Measurements from ENCODE around the gene ARL6IP6. TPM values are rescaled to one million over a fixed set of nuclear protein-coding genes. Genes with fewer than 3 reads are reported as not detected.

ARL6IP6 gene
- total and polyA plus RNA-seq, 2 donors (not counting 1 experiment from before 2014, with no cell fraction given) = 19.0 to 53.9 TPM

- no peak overlapping the region for H3K4me3 ChIP-seq (replicated peaks in 1 of 4; ENCODE audit: control extremely low read depth in 1 of 4, insufficient read depth in 1 of 4, low read depth in 3 of 4, low read length in 4 of 4)
- H3K4me2 ChIP-seq (ENCODE audit: extremely low read depth, insufficient read depth, low read length) = no peak overlapping the region
- H3K9ac ChIP-seq (ENCODE audit: insufficient read depth, low read length) = no peak overlapping the region
- H4K20me1 ChIP-seq (ENCODE audit: control insufficient read depth, extremely low read depth, insufficient read depth, low read length) = no peaks in the 10 kb centered on the region
- no peaks in the 10 kb centered on the region for H3K4me1 ChIP-seq (ENCODE audit: control insufficient read depth, extremely low read depth, insufficient read depth, low read length)
- no peaks in the 10 kb centered on the region for H3K9me3 ChIP-seq (ENCODE audit: control insufficient read depth, insufficient read depth, low read depth, low read length)
- no peak for DNase-seq (ENCODE audit: low read depth in 2 of 2)
- peaks cover 2% of the 10 kb centered on the region for H3K36me3 ChIP-seq (ENCODE audit: control insufficient read depth, insufficient read depth, low read length)
- H3K27me3 ChIP-seq (ENCODE audit: control insufficient read depth, insufficient read depth, low read length) = no peaks in the 10 kb centered on the region
- H3K27ac ChIP-seq (ENCODE audit: insufficient read depth, low read length) = no peak overlapping the region
- H3K79me2 ChIP-seq (ENCODE audit: control insufficient read depth, insufficient read depth, low read length) = peaks cover 79% of the 10 kb centered on the region
- H2AFZ ChIP-seq (ENCODE audit: low read length) = no peak overlapping the region
- TF ChIP-seq EZH2 (IDR thresholded peaks at IDR 0.05; ENCODE audit: low read length, missing control alignments) (no peak), CTCF (conservative IDR thresholded peaks at IDR 0.05 in 1 of 2, IDR thresholded peaks at IDR 0.05 in 1 of 2; ENCODE audit: low read depth in 1 of 2, low read length in 2 of 2) (no peak)
Measured at GRCh38 chr2:152715112-152715511, 3.3 kb upstream of the ARL6IP6 start.

- H3K4me3 ChIP-seq (replicated peaks in 1 of 4; ENCODE audit: control extremely low read depth in 1 of 4, insufficient read depth in 1 of 4, low read depth in 3 of 4, low read length in 4 of 4) = peak overlapping the region; percentile 92 to 99 (median 95)
- TF ChIP-seq CTCF (conservative IDR thresholded peaks at IDR 0.05 in 1 of 2, IDR thresholded peaks at IDR 0.05 in 1 of 2; ENCODE audit: low read depth in 1 of 2, low read length in 2 of 2) = peak; percentile 42 to 63
- no peak for TF ChIP-seq EZH2 (IDR thresholded peaks at IDR 0.05; ENCODE audit: low read length, missing control alignments)
- no peaks in the 10 kb centered on the region for H3K36me3 ChIP-seq (ENCODE audit: control insufficient read depth, insufficient read depth, low read length)
- no peak overlapping the region for H3K27ac ChIP-seq (ENCODE audit: insufficient read depth, low read length)
- no peaks in the 10 kb centered on the region for H4K20me1 ChIP-seq (ENCODE audit: control insufficient read depth, extremely low read depth, insufficient read depth, low read length)
- H3K9me3 ChIP-seq (ENCODE audit: control insufficient read depth, insufficient read depth, low read depth, low read length) = no peaks in the 10 kb centered on the region
- H2AFZ ChIP-seq (ENCODE audit: low read length) = no peak overlapping the region
- H3K4me2 ChIP-seq (ENCODE audit: extremely low read depth, insufficient read depth, low read length) = peak overlapping the region; percentile 86
- peak in 1 of 2 donors; percentile 19 for DNase-seq (ENCODE audit: low read depth in 2 of 2)
- H3K4me1 ChIP-seq (ENCODE audit: control insufficient read depth, extremely low read depth, insufficient read depth, low read length) = no peaks in the 10 kb centered on the region
- no peaks in the 10 kb centered on the region for H3K27me3 ChIP-seq (ENCODE audit: control insufficient read depth, insufficient read depth, low read length)
- H3K79me2 ChIP-seq (ENCODE audit: control insufficient read depth, insufficient read depth, low read length) = peaks cover 80% of the 10 kb centered on the region
- H3K9ac ChIP-seq (ENCODE audit: insufficient read depth, low read length) = no peak overlapping the region
Measured at GRCh38 chr2:152715854-152716428, 2.5 kb upstream of the ARL6IP6 start.

GRCh38 chr2:152716805-152717227 is 1.6 kb upstream of the ARL6IP6 start:
- peaks cover 81% of the 10 kb centered on the region for H3K79me2 ChIP-seq (ENCODE audit: control insufficient read depth, insufficient read depth, low read length)
- peak overlapping the region; percentile 92 to 99 (median 95) for H3K4me3 ChIP-seq (replicated peaks in 1 of 4; ENCODE audit: control extremely low read depth in 1 of 4, insufficient read depth in 1 of 4, low read depth in 3 of 4, low read length in 4 of 4)
- peak overlapping the region; percentile 83 for H2AFZ ChIP-seq (ENCODE audit: low read length)
- no peaks in the 10 kb centered on the region for H3K36me3 ChIP-seq (ENCODE audit: control insufficient read depth, insufficient read depth, low read length)
- peak overlapping the region; percentile 86 for H3K4me2 ChIP-seq (ENCODE audit: extremely low read depth, insufficient read depth, low read length)
- DNase-seq (ENCODE audit: low read depth in 2 of 2) = peak in 1 of 2 donors; percentile 33
- peak overlapping the region; percentile 99 for H3K27ac ChIP-seq (ENCODE audit: insufficient read depth, low read length)
- H3K9ac ChIP-seq (ENCODE audit: insufficient read depth, low read length) = peak overlapping the region; percentile 97
- H3K9me3 ChIP-seq (ENCODE audit: control insufficient read depth, insufficient read depth, low read depth, low read length) = no peaks in the 10 kb centered on the region
- H3K4me1 ChIP-seq (ENCODE audit: control insufficient read depth, extremely low read depth, insufficient read depth, low read length) = no peaks in the 10 kb centered on the region
- no peaks in the 10 kb centered on the region for H3K27me3 ChIP-seq (ENCODE audit: control insufficient read depth, insufficient read depth, low read length)
- H4K20me1 ChIP-seq (ENCODE audit: control insufficient read depth, extremely low read depth, insufficient read depth, low read length) = no peaks in the 10 kb centered on the region
- TF ChIP-seq CTCF (conservative IDR thresholded peaks at IDR 0.05 in 1 of 2, IDR thresholded peaks at IDR 0.05 in 1 of 2; ENCODE audit: low read depth in 1 of 2, low read length in 2 of 2) (no peak), EZH2 (IDR thresholded peaks at IDR 0.05; ENCODE audit: low read length, missing control alignments) (no peak)
